Measurements from ENCODE around the gene GDPD4. TPM values are rescaled to one million over a fixed set of nuclear protein-coding genes. Genes with fewer than 3 reads are reported as not detected.

Gene GDPD4
- total RNA-seq, 1 experiment from 2014 or later = not detected

- no peak for TF ChIP-seq CTCF (IDR thresholded peaks at IDR 0.05; ENCODE audit: unreplicated experiment)
- intact Hi-C loops (cut with micrococcal nuclease; ENCODE audit: unreplicated experiment) = no loop called here
- Mint-ChIP-seq H3K4me3 (ENCODE audit: low read depth, unreplicated experiment) (no peak overlapping the region), H3K36me3 (ENCODE audit: insufficient read depth, unreplicated experiment) (no peaks in the 10 kb centered on the region), H3K27me3 (ENCODE audit: unreplicated experiment) (no peaks in the 10 kb centered on the region), H3K9me3 (ENCODE audit: low read depth, unreplicated experiment) (peaks cover under 1% of the 10 kb centered on the region), H3K27ac (ENCODE audit: unreplicated experiment) (no peak overlapping the region), H3K4me1 (ENCODE audit: low read depth, unreplicated experiment) (no peaks in the 10 kb centered on the region)
- CTCF ChIA-PET = no interaction called here
- no TSS peak for BruUV-seq (replicated peaks)
- DNase-seq = no peak
Measured at GRCh38 chr11:77215106-77215505, 86.4 kb downstream of the GDPD4 start.

GRCh38 chr11:77214557-77214956 lies 86.9 kb downstream of the GDPD4 start:
- CTCF ChIA-PET = no interaction called here
- TF ChIP-seq CTCF (IDR thresholded peaks at IDR 0.05; ENCODE audit: unreplicated experiment) = no peak
- no peak for DNase-seq
- BruUV-seq (replicated peaks) = no TSS peak
- Mint-ChIP-seq H3K4me3 (ENCODE audit: low read depth, unreplicated experiment) (no peak overlapping the region), H3K27ac (ENCODE audit: unreplicated experiment) (no peak overlapping the region), H3K36me3 (ENCODE audit: insufficient read depth, unreplicated experiment) (no peaks in the 10 kb centered on the region), H3K9me3 (ENCODE audit: low read depth, unreplicated experiment) (peaks cover 2% of the 10 kb centered on the region), H3K4me1 (ENCODE audit: low read depth, unreplicated experiment) (no peaks in the 10 kb centered on the region), H3K27me3 (ENCODE audit: unreplicated experiment) (no peaks in the 10 kb centered on the region)
- intact Hi-C loops (cut with micrococcal nuclease; ENCODE audit: unreplicated experiment) = no loop called here

- CTCF ChIA-PET = no interaction called here
- no peak overlapping the region for H3K27ac Mint-ChIP-seq (ENCODE audit: unreplicated experiment)
- intact Hi-C loops (cut with micrococcal nuclease; ENCODE audit: unreplicated experiment) = no loop called here
Measured at GRCh38 chr11:77213589-77214428, 87.7 kb downstream of the GDPD4 start.

GRCh38 chr11:77213029-77213579 lies 88.4 kb downstream of the GDPD4 start:
- no peak for DNase-seq
- TF ChIP-seq CTCF (IDR thresholded peaks at IDR 0.05; ENCODE audit: unreplicated experiment) = no peak
- no TSS peak for BruUV-seq (replicated peaks)
- Mint-ChIP-seq H3K4me3 (ENCODE audit: low read depth, unreplicated experiment) (no peak overlapping the region), H3K27ac (ENCODE audit: unreplicated experiment) (no peak overlapping the region), H3K36me3 (ENCODE audit: insufficient read depth, unreplicated experiment) (no peaks in the 10 kb centered on the region), H3K27me3 (ENCODE audit: unreplicated experiment) (no peaks in the 10 kb centered on the region), H3K9me3 (ENCODE audit: low read depth, unreplicated experiment) (peaks cover 2% of the 10 kb centered on the region), H3K4me1 (ENCODE audit: low read depth, unreplicated experiment) (no peaks in the 10 kb centered on the region)
- intact Hi-C loops (cut with micrococcal nuclease; ENCODE audit: unreplicated experiment) = no loop called here
- CTCF ChIA-PET = no interaction called here

More at GRCh38 chr11:77213589-77214428, 87.7 kb downstream of the GDPD4 start:
- Mint-ChIP-seq H3K4me3 (ENCODE audit: low read depth, unreplicated experiment) (no peak overlapping the region), H3K27me3 (ENCODE audit: unreplicated experiment) (no peaks in the 10 kb centered on the region), H3K4me1 (ENCODE audit: low read depth, unreplicated experiment) (no peaks in the 10 kb centered on the region), H3K36me3 (ENCODE audit: insufficient read depth, unreplicated experiment) (no peaks in the 10 kb centered on the region), H3K9me3 (ENCODE audit: low read depth, unreplicated experiment) (peaks cover 2% of the 10 kb centered on the region)
- TF ChIP-seq CTCF (IDR thresholded peaks at IDR 0.05; ENCODE audit: unreplicated experiment) = no peak
- DNase-seq = no peak
- no TSS peak for BruUV-seq (replicated peaks)
